Heart left ventricle (tissue), 13 donors: Measurements from ENCODE around the gene GOLPH3L.

Source experiments
- CTCF ChIP-seq, 12 donors: fragments of 200-600 bp; sonication (generic) in 4 of 12; IDR thresholded peaks; one replicate each; pipeline versions ENCODE4 v1.5.0 to v1.8.0; 2018 to 2022; ENCODE audit warnings: antibody characterized with exemption in 12 of 12, mild to moderate bottlenecking in 5 of 12
- POLR2A ChIP-seq, 2 donors: fragments of 450-650 bp; IDR thresholded peaks; one replicate each; pipeline ENCODE4 v1.6.1; 2017; ENCODE audit warnings: antibody characterized with exemption in 2 of 2, mild to moderate bottlenecking in 2 of 2, moderate library complexity in 2 of 2
- donor health status: ischemic (EF 13 %, LVEDD 7.1; RV severe dilation, severe dysfunction).
- donor health status: DM: no; HTN: yes; CAD: no.
- donor health status: DM: no; HTN: no; CAD: no.
- donor health status: ischemic (EF 25% LVEDD 6.9; RV normal size, moderate dysfunction).
- donor health status: ischemic (EF 25% LVEDD 5.7; RV mildly dilated, moderate dysfunction).
- donor health status: ischemic (EF 35%, LVEDD 5.7; RV mildly dilated, moderate dysfunction).
- donor health status: nonischemic (EF 11% LVEDD 7.7; RV severe dilation, severe dysfunction).
- donor health status: DM: yes; HTN: yes; CAD: no.
- donor health status: PGD.
- donor health status: ischemic (EF 29% LVEDD 5.4; RV normal size, mild dysfunction).
- donor health status: nonischemic (EF 23%, LVEDD 6.1; RV moderate dilation, normal function).

- TF ChIP-seq CTCF (IDR thresholded peaks at IDR 0.05) (no peak), POLR2A (IDR thresholded peaks at IDR 0.05) (no peak)
Measured at GRCh38 chr1:150720703-150721102, 23.7 kb upstream of the GOLPH3L start, which contains the start of gene HORMAD1.
